HG03064 (cell line): ENCODE results near the gene CTNNA1.
"Not testable (repeated sequence)": the region's sequence is repeated elsewhere in the genome, so short reads cannot be mapped to it uniquely, and the experiment has no call there.

Experiments used
- ATAC-seq: cut with Tn5 transposase; IDR thresholded peaks from one replicate; pipeline ENCODE4 v1.9.1; 2021; ENCODE audit warnings: low read depth; ENCODE audit not compliant: unreplicated experiment

CTNNA1 gene

DNA sequence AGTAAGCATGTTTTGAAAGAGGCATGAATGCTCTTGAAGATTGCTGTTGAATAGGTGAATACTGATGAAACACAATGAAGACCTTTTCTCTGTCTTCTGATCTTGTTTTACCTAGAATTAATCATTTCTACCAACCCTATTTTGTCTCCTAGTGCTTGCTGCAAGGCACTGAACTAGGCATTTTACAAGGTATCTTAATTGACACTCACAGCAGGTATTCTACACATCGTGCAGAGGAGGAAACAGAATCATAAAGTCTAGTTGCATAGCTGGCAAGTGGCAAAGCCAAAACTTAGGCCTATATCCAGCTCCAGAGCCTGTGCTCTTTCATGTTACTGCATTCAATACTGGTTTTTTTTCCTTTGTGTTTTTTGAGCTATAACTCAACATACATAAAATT, 50.7 kb downstream of the CTNNA1 start:
- ATAC-seq: no peak

DNA sequence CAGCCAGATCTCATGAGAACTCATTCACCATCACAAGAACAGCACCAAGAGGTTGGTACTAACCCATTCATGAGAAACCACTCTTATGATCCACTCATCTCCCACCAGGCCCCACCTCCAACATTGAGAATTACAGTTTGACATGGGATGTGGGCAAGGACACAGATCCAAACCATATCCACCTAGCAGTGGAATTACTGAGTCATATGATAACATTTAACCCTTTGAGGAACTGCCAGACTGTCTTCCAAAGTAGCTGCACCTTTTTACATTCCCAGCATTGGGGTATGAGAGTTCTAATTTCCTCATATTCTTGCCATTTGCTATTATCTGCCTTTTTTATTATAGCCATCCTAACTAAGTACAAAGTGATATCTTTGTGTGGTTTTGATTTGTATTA, 51.9 kb downstream of the CTNNA1 start:
- no peak for ATAC-seq

DNA sequence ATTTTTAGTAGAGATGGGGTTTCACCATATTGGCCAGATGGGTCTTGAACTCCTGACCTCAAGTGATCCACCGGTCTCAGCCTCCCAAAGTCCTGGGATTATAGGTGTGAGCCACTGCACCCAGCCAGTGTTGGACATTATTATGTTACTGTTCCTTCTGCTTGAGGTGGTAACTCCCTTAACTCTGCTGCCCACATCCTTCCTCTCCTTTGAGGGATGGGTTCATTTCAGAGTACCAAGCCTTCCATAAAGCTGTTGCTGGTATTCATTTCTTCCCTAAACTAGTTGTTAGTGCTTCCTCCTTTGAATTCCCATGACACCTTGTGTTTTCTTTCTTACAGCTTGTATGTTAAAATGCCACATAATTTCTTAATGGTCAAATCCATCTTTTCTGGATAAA, 54.0 kb downstream of the CTNNA1 start:
- ATAC-seq: no peak

DNA sequence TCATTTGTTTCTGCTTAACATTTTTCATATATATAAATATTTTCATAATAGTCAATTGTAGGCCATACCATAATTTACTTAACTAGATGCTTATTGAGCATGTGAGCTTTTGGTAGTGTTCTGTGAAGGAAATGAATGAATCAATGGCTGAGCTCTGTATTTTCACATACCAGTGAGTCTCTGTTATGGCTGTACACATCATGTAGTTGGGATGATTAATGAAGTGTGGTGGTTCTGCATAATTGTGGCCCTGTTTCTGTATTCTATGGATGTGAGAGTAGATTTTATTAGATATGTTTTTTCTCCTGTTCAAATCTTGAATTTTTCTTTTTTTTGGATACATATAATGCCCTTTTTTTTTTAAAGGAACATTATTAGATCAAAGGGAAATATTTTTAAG, 56.2 kb downstream of the CTNNA1 start:
- ATAC-seq: no peak

DNA sequence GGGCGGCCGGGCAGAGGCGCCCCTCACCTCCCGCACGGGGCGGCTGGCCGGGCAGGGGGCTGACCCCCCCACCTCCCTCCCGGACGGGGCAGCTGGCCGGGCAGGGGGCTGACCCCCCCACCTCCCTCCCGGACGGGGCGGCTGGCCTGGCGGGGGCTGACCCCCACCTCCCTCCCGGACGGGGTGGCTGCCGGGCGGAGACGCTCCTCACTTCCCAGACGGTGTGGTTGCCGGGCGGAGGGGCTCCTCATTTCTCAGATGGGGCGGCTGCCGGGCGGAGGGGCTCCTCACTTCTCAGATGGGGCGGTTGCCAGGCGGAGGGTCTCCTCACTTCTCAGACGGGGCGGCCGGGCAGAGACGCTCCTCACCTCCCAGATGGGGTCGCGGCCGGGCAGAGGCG, 57.6 kb downstream of the CTNNA1 start:
- not testable (repeated sequence) for ATAC-seq

DNA sequence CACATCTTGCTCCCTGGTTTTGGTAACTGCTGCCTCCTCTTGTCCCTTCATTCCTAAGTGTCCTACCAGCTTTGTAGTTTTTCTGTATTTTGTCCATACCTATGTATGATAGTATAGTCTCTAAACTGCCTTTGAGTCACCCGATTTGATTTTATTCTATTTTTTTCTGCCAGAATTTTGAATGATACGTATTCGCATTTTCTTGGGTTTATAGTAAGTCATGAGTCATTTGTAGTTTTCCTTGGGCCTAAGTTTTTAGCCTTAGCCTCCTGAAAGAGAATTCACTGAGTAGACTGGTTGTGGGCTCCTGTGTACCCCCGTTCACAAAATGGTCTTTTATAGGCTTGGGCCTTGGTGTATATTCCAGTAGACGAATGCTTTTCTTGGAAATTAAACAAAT, 62.3 kb downstream of the CTNNA1 start:
- ATAC-seq: no peak

DNA sequence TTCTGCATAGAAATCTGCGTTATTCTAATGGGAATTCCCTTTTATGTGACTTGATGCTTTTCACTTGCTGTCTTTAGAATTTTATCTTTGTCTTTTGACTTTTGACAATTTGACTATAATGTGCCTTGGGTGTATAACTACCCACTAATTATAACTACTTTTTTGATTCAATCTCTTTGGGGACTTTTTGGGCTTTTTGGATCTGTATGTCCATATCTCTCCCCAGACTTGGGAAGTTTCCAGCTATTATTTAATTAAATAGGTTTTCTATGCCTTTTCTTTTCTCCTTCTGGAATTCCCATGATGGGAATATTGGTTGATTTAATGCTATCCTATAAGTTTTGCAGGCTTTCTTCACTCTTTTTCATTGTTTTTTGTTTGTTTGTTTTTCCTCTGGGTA, 64.0 kb downstream of the CTNNA1 start:
- ATAC-seq: no peak

DNA sequence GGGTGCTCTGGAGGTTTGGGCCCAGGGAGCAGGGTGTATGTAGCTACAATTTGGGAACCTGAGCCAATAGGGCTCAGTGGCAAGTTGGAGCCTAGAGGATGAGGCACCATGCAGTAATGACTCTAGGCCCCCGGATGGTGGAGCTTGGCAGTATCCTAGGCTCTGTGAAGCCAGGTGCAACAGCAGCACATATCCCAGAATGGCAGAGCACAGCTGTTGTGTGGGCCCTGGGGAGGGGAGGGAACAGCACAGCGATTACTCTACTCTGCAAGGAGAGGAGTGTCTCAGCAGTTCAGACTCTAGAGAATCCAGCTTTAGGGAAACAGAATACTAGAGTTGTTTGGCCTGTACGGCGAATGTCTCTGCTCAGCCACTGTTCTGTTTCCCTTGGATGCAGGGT, 65.9 kb downstream of the CTNNA1 start:
- no peak for ATAC-seq

DNA sequence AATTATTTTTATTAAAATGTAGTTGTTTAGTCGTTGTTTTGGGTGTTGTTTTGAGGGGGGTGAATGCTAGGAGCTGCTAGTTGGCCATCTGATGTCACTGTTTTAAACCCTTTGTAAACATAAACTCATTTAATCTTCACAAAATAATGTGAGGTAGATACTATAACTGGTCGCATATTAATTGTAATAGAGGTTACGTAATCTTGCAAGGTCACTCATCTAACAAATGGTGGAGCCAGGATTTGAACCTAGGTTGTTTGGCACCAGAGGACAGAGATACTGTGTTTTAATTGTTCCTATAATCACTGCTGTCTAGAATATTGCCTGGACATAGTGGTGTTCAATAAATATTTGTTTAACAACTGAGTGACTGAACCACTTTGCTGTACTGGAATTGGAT, 67.5 kb downstream of the CTNNA1 start:
- no peak for ATAC-seq

DNA sequence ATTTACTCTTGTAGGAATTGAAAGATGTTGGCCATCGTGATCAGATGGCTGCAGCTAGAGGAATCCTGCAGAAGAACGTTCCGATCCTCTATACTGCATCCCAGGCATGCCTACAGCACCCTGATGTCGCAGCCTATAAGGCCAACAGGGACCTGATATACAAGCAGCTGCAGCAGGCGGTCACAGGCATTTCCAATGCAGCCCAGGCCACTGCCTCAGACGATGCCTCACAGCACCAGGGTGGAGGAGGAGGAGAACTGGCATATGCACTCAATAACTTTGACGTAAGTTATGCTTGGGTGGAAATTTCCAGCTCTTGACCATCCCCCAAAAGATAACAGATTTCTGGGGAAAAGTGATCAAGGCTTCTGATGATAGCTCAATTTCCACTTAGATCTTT, 71.3 kb downstream of the CTNNA1 start:
- ATAC-seq: no peak

DNA sequence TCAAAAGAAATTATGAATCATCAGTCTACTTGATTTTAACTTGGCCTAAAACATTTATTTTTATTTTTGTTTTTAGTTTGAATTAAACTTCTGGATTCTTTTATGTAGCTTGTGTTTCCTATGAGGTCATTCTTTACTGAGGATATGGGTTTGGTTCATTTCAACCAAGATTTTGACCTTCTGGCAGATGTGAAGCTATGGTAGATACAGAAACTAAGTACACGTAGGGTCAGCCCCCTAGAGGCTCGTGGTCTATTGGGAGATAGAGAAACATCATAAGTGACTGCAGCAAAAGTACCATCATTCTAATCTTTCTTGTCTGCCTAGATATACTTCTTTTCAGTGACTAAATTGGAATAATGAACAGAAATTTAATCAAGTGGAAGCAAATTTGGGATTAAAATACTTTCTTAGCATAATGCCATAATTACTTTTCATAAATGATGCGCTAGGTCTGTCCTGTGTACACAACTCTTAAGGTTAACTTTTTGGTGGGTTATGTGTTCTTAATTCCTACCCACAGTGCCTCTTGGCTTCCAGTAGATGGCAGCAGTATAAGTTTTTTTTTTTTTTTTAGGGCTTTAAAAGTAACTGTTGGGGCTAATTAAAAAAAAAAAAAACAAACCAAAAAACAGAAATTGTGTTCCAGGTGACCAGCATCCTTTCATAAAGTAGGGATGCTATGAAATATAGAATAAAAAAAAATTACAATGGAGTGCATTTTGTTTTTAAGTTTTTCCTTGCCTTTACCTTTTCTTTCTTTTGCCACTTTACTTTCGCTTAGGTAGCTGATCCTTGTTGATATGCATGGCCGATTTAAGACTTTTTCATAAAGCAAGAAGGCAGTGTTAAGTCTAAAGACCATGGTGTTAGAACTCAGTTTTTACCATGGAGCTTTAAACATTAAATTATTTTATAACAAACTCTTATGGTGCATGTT, 72.0 kb downstream of the CTNNA1 start:
- no peak for ATAC-seq

DNA sequence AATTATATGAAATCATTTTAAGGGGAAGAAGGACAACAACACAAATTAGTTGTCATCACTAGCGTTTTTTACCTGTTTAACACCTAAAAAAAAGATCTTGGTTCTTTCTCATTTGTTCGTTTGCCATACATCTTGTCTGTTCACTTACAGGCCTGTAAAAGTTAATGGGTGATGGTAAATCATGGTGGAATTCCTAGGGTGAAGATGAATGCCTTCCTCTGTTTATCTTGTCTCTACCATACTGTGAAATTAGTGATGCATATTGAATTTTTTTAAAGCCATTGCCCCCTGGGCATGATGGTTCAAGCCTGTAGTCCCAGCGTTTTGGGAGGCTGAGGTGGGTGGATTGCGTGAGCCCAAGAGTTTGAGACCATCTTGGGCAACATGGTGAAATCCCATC, 75.3 kb downstream of the CTNNA1 start:
- no peak for ATAC-seq

DNA sequence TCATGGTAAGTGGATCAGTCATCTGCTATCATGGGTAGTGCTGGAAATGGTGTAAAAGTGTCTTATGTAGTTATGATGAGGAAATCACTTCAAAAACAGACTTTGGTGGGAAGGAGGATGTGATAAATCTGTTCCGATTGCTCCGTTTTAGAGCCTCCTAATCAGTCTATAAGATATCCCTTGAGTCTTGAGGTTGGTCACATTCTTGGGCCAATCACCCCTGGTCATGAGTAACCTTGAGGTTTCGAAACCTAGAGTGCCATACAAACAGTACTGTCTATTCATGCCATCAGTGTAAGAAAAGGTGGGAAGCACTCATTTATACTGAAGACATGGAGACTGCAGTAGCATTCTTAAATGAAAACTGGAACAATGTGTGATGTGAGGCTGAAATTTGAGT, 76.1 kb downstream of the CTNNA1 start:
- no peak for ATAC-seq

DNA sequence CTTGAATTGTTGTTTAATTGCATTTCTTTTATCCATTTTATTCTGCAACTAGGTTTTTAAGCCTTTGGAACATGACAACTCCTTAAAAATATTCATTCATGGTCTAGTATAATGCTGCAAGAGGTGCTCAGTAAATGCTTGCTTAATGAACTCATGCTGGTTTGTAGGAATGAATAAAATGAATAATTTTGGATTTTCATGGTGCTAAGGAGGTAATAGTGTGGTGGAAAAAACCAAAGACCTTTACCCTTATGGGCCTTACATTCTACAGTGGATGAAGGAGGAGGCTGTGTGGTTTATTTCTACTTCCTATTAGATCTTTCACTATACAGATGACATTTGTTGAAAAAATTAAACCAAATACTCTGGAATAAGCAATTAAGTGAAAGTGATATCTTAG, 78.5 kb downstream of the CTNNA1 start:
- ATAC-seq: no peak

DNA sequence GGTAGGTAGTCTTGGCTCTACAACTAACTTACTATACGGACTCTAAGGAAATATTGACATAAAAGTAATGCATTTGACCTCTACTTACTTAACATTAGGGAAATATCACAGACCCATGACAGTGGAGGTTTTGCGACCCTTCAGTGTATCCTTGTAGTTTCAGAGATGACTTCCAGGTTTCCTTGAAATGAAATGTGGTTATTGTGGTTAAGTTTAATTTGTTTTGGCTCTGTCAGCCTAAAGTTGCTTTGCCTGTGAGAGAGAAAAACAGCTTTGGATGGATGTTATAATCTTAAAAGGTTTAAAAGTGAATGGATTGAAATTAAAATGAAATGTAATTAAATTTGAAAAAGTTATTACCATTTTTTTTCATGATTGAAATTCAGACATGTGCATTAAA, 79.0 kb downstream of the CTNNA1 start:
- no peak for ATAC-seq

DNA sequence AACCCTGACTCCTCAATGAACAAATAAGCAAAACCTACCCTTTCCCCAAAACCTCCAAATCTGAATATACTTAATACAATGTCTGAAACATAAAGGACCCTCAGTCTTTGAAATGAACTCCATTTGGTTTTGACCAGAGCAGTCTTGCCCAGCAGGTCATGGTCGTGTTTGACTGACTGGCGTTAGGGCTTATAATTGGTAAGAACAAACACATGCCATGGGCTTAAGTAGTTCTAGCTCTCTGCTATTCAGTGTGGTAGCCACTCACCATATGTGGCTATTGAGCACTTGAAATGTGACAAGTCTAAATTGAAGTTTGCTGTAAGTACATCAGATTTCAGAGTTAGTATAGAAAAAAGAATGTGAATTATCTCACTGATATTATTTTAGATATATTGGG, 79.9 kb downstream of the CTNNA1 start:
- ATAC-seq: no peak

DNA sequence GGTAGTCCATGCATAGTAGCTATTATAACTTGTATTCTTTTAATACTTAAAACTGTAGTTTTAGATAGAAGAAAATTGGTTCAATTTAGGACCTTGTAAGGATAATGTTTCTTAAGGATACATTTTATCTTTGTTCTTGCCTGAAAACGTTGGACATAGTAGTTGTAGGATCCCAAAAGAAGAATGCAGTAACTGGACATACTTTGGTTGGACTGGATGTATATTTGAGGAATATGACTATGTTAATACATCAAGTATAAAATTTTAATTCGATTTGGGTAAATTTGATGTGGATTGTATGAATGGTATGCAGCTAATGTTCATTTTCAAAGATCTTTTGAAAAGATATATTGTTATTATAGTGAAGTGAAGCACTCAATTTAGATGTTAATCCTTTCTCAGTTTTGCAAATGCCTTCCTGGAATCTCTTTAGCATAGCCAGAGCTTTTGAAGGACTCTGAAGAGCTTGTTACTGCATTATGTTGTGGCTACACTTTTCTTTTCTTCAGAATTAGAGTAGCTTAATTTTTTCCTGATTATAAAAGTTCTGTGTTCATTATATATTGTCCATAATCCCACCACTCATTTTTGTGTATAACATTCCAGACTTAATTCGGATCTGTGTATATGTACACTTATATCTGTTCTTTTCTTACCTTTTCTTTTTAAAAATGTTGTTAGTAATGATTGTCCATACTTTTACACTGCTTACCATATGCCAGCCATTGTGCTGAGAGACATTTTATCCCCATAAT, 80.7 kb downstream of the CTNNA1 start:
- no peak for ATAC-seq

DNA sequence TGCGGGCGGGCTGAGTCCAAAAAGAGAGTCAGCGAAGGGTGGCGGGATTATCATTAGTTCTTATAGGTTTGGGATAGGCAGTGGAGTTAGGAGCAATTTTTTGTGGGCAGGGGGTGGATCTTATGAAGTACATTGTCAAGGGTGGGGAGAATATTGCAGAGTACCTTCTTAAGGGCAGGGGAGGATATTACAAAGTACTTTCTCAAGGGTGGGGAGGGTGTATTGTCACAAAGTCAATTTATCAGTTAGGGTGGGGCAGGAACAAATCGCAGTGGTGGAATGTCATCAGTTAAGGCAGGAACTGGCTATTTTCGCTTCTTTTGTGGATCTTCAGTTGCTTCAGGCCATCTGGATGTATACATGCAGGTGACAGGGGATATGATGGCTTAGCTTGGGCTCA, 81.6 kb downstream of the CTNNA1 start:
- not testable (repeated sequence) for ATAC-seq

DNA sequence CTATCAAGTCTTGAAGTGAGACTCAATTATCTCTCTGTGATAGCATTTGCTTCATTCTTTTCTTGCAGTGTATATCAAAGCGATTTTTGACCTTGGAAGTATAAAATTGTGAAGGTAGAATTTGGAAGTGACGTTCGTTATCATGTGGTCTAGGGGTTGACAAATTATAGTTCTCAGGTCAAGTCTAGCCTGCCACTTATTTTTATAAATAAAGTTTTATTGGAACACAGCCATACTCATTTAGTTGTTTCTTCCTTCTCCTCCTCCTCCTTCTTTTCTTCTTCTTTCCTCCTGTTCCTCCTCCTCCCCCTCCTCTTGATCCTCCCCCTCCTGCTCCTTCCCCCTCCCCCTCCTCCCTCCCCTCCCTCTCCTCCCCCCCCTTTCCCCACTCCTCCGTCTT, 83.9 kb downstream of the CTNNA1 start:
- ATAC-seq: no peak

DNA sequence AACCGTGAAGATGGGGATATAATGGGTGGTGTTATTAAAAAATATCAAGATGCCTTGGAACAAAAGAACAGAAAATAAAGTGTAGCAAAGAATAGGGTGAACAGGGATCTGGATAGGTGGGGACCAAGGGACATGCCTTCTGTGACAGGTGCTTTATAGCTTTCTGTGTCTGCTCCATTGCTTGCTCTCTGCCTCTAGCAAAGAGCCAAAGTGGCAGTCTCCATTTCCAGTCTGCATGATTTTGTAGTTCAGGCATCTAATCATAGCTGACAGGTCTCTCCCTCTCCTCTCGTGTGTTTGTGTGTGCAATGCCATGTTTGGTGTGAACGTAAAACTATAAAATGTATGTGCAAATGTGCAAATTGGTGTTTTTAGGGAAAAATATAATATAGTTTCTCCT, 86.9 kb downstream of the CTNNA1 start:
- ATAC-seq: no peak

DNA sequence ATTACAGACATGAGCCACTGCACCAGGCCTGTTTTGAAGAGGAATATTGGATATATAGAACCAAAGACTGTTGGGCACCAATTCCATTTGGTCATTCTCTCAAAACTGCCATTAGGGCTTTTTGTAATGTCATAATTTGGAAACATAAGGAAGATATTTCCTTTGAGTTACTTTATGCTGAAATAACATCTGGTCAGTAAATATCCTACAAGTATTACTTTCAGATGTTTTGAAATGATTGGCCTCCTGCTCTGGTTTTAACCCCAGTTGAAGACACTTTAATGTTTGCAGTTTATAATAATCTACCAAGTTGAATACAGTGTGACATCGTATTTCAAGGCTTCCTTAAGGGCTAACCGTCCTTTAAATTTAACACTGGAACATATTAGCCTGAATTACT, 88.3 kb downstream of the CTNNA1 start:
- ATAC-seq: no peak
